Measurements from ENCODE around the gene RSPH6A.

Gene RSPH6A

DNA sequence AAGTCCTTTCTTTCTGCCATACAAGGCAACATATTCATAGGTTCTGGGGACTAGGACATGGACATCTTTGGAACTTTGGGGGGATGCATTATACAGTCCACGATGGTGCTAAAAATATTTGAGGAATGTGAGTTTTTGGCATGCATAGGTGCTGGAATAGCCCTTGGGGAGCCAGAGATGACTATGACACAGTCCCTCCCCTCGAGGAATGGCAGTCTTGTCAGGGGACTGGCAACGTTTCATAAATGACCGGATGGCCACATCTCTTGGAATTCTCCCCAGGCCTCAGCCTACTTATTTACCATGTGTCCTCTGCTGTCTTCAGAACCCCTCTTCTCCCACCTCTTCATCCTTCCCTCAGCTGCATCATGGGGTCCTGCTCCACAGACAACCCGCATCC is 68.2 kb downstream of the RSPH6A start:
- Histone ChIP-seq H3K4me3 (ENCODE audit: low read length) (no peak overlapping the region), H3K9ac (ENCODE audit: low read length) (no peak overlapping the region), H3K36me3 (ENCODE audit: control insufficient read depth, insufficient read depth, low read length) (no peaks in the 10 kb centered on the region), H3K9me3 (ENCODE audit: control insufficient read depth, low read length) (no peaks in the 10 kb centered on the region), H3K27me3 (ENCODE audit: control insufficient read depth, insufficient read depth, low read length) (peaks cover 3% of the 10 kb centered on the region), H3K4me1 (ENCODE audit: control insufficient read depth, insufficient read depth, low read length) (no peaks in the 10 kb centered on the region)
